Measurements from ENCODE around the gene SMAD3.
"Not testable (repeated sequence)": the region's sequence is repeated elsewhere in the genome, so short reads cannot be mapped to it uniquely, and the experiment has no call there.

The SMAD3 gene

DNA sequence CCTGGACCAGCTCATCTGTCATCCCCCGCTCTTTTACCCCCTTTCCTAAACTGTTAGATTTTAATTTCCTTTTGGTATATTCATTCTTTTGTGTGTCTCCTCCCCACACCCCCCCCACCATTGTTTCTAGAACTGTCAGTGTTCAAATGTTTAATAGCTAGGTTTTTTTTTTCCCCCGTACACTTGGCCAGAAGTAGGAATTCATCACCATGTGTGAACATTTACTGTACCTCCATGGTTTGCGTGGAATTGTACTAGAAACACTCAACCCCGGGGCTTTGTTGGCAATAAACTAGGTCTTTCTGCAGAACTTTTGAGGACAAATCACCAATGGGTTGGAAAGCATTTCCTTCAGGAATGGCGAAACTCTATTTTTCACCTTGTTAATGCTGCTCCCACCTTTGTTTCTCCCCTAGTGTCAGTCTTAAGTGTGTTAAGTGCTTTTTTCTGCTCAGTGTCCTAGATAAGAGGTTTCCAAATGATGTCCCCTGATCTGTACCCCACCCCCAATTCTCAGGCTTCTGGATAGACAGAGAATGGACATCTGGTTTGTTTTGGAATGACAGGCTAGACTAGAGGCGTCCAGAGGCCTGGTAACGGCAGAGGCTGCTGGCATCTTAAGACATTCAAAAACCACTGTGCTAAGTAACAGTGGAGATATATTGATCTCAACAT, 76.8 kb downstream of the SMAD3 start:
- DNase-seq (ENCODE audit: low read depth in 2 of 2), result no peak

DNA sequence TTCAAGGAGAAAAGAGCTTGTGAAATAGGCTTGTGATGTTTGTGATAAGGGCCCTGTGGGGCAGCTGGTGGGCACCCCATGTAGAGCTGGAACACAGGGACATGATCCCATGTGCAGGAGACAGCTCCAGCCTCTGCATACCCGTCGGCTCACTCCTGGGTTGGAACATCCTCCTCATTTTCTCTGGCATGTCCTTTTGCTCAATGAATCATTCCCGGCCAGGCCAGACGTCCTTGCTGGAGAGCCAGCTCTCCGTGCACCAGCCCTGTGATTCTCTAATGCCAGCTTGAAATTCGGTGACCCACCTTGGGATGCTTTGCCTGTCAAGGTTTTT, 77.3 kb downstream of the SMAD3 start:
- no peak for DNase-seq (ENCODE audit: low read depth in 2 of 2)

DNA sequence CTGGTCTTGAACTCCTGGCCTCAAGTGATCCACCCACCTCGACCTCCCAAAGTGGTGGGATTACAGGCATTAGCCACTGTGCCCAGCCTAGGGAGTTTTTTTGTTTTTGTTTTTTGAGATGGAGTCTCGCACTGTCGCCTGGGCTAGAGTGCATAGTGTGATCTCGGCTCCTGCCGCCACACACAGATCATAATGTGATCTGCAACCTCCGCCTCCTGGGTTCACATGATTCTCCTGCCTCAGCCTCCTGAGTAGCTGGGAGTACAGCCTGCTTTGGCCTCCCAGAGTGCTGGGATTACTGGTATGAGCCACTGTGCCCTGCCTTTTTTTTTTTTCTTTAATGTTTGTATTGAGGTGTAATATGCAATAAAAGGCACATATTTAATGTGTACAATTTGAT, 78.2 kb downstream of the SMAD3 start:
- DNase-seq (ENCODE audit: low read depth in 2 of 2), result no peak

DNA sequence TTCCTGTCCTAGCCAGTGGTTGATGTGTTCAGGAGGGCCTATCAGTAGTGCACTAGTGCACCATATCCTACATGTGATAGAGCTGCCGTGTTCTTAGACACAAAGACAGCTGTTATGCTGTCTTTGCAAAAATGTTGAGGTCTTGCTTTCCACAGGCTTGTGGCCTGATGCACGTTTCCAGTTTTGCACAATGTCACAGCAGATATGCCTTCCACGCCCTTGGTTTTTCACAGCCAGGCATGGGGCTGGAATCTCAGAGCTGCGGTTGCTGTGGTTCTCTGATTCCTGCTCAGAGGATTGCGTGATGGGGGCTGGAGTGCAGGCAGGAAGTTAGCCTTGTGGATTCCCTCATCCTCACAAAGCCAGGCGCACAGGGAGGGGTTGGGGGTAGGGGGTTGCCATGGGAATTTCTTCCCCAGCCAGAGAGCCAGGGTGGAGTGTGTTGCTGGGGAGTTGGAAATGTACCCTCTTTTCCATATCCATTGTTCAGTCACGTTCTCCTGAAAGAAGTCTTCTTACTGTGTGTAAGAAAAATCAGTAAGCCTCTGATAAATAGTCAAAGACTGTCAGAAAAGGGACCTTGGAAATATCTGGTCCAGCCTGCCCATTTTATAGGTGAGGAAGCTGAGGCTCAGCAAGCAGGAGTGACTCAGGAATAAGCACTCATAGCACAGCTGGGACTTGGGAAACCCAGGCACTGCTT, 79.4 kb downstream of the SMAD3 start:
- DNase-seq (ENCODE audit: low read depth in 2 of 2), result no peak

DNA sequence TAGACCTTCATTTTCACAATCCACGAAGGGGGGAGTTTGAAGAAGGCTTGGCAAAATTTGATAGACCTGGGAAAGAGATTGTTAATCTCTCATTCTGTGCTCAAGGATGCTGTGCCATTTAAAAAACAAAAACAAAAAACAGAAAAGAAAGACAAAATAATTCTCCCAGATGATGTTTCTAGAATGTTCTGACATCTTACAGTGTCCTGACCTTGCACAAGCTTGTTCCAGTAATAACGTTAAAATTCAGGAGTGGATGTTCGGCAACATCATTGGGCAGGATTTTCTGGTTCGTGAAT, 79.9 kb downstream of the SMAD3 start:
- no peak for DNase-seq (ENCODE audit: low read depth in 2 of 2)

DNA sequence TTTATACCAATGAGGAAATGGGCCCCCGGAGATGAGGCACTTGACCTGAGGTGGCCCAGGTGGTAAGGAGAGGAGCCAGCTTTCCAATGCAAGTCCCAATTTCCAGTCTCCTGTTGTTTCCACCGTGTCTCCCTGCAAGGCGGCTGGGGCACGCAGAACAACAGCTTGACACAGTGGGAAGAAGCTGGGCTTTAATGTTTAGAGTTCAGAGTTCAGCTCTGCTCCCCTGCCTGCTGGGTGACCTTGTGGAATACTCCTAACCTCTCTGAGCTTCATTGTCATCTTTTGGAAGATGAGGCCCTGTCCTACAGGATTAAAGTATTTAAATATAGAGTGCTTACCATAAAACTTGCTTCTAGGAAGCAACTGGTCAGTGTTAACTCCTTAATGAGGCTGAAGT, 80.3 kb downstream of the SMAD3 start:
- DNase-seq (ENCODE audit: low read depth in 2 of 2), result no peak

DNA sequence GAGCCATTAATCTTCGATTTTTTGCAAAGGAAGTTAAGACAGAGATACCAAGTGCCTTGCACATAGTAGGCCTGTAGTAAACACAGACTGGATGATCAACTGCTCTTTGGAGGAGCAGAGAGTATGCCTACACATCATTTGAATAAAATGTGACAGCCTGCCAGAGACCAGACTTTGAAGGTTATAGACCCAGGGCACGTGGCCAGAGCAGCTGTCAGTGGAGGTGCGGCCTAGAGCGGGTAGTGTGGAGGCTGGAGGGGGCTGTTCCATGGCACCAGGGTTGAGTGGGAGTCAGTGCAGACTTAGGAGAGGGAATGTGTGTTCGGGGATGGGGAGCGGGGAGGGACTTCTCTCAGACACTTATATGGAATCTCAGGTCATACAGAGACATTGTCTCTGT, 80.8 kb downstream of the SMAD3 start:
- DNase-seq (ENCODE audit: low read depth in 2 of 2), result no peak

DNA sequence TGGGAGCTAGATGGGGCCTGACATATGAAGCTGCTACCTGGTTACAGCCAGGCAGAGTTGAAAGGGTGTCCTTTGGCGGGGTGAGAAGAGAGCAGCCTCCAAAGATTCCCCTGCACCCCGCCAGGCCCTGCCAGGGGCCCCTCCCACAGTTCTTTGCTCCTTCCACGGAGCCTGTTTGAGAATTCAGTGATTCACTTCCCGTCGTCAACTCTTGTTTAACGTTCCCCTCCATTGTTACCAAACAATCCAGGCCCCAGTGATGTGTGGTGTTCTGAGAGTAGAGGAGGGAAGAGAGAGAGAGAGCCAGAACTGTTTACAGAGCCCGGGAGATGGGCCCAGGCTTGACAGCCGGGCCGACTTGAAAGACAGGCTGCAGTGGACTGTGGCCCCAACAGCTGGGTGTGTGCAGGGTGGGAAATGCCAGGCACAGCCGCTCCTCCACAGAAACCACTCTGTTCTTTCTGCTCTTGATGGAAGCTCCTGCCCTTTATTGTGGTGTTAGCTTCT, 81.5 kb downstream of the SMAD3 start:
- no peak for DNase-seq (ENCODE audit: low read depth in 2 of 2)

DNA sequence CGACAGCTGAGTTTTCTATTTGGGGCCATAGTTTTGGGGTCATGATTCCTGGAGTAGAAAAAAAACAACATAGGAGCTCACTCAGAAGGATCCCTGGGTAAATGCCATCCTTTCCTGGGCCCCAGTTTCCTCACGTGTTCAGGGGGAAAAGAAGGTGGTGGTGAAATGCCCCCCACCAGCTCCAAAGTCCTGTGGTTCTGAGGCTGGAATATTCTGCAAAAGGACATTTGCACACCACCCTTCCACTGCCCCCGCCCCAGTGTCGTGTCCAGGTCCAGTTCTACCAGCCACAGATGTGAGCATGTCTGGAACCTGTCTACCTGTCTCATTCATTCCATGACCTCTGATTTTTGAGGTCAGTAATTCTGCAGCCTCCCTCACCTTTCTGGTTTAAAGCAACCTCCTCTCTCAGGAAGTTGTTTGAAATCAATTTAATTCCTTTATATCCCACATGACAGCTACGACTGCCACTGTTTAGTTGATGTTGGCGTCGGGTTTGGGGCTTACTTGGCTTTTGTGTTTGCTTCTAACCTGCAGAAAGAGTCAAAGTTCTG, 82.1 kb downstream of the SMAD3 start:
- no peak for DNase-seq (ENCODE audit: low read depth in 2 of 2)

DNA sequence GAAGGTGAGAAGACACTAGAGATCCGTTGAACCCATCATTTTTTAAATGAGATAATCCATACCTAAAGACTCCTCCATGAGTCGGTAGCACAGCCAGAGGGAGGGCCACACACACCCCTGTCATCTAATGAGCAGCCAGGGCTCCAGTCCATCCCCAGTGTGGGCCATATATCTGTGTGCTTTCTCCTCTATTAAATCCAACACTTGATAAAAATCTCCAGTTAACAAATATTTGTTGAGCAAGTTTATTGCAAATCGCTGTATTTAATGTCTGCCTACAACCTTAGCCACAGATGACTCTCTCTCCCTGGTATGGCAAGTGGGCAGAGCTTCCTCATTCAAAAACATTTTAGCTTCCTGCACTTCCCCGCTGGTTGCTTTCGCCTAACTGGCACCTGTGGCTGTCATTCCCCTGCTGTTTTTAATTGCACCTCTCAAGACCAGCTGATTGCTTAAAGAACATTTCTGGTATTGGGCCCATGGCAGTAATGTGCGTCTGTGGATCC, 82.8 kb downstream of the SMAD3 start:
- no peak for DNase-seq (ENCODE audit: low read depth in 2 of 2)

DNA sequence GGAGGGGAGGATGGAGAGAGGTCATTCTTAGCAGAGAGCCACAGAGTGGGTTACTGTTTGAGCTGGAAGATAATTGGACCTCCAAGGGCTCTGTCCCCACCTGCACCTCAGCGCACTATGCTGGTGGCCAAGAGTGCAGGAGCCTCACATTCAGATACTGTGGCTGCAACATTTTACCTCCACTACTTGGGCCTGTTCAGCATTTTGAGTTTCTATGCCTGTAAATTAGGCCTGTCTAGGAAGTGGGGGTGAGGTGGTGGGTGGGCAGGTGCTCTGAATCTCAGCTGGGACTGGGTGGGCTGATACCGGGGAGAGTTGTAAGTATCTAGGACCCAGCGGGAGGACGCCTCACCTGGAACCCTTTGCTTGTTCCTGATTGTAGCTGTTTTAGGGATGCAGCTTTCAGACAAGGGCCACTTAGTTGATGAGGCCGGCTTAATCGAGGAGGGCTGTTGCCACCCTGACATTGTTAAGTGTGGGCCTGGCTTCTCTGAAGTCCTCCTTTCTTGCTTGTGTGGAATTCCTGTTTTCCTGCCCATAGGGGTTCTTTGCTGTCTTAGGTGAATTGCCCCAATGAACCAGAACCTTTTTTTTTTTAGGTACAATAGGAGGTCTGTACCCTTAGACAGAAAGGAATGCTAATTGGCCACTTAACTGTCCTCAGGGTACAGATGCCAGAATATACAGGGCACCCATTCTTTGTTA, 83.8 kb downstream of the SMAD3 start:
- DNase-seq (ENCODE audit: low read depth in 2 of 2), result no peak

DNA sequence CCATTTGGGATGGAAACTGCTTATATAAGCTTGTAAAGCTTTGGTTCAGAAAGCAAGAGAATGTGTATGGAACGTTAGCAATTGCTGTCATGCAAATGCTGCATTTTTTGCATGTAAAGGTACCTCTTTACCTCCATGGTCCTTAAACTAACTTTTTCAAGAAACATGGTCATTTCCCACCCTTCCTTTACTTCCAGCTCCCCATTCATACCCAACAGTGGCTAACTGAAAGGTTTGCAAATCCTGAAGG, 84.3 kb downstream of the SMAD3 start:
- no peak for DNase-seq (ENCODE audit: low read depth in 2 of 2)

DNA sequence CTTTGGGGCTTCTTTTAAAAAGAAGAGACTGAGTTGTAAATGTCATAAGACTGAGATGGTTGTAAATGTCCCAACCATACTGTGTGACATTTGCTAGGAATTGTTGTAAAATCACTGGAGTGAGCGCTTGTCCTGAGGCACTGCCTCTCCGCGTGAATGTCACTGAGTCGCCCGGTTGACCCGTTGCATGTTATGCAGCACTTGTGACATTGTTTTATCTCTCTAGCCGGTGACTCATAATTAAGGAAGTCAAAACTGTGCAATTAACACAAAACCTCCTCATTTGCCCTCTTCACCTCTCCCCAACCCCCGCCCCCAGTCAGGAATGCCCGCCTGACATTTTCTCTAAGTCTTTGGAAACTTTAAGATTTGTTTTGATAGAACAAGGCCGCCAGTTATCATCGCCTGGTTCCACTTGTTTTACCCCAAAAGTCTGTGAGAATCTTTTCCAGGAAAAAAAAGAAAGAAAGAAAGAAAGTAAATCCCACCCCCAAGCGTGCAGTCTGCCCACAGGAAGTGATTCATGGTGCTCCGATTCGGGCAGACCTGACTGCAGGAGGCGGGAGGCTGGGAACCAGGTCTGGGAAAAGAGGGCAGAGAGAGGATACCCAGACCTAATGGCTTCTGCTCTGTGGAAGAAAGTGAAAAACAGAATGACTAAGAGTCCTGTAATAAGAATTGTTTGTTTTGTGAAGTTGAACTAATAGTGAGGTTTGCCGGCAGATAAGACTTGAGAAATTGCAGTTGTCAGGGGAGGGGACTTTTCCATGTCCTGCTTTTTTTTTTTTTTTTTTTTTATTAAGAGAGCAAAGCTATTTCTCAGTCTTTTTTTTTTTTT, 84.8 kb downstream of the SMAD3 start:
- DNase-seq (ENCODE audit: low read depth in 2 of 2), result no peak

DNA sequence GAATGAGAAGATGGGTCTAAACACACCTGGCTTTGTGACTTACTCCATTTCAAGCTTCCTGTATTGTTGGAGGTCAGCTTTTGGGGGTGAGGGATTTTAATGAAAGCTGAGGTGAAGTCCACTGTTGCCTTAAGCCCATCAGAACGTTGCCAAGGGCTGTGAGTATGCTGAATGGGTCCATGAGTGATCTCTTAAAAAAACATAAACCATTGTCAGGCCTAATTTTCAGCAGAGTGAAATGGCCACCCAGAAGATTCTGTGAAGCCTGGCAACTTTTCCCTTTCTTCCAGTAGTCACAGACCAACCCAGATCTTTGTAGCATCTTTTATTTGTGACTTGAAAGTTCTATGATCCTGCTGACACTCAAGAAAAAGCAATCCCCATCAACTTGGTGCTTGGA, 87.0 kb downstream of the SMAD3 start:
- DNase-seq (ENCODE audit: low read depth in 2 of 2), result no peak

DNA sequence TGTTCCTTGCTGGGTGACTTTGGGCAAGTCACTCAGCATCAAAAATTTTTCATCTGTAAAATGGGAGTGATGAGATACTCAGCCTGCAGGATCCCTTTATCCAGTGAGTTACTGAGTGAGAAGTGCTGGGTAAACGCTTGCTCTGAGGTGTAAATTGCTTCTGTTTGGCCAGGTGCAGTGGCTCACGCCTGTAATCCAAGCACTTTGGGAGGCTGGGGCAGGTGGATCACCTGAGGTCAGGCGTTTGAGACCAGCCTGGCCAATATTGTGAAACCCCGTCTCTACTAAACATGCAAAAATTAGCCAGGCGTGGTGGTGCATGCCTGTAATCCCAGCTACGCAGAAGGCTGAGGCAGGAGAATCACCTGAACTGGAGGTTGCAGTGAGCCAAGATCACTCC, 87.6 kb downstream of the SMAD3 start:
- DNase-seq (ENCODE audit: low read depth in 2 of 2), result not testable (repeated sequence)

DNA sequence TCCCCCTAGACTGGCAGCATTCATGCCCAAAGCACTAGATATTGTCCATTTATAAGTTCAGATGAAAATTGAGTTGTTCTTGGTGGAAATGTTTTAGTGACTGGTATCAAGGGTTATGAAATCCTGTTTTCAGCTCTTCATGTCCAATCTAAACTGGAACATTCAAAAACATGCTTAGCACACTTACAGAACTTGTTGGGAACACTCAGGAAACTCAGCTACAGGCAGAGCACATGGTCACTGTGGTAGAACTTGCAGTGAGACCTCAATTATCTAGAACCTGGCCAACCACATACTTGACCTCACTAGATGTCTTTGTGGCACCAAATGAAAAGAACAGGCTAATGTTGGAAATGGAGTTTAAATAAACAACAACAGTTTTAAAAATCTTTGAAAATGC, 88.8 kb downstream of the SMAD3 start:
- DNase-seq (ENCODE audit: low read depth in 2 of 2), result no peak

DNA sequence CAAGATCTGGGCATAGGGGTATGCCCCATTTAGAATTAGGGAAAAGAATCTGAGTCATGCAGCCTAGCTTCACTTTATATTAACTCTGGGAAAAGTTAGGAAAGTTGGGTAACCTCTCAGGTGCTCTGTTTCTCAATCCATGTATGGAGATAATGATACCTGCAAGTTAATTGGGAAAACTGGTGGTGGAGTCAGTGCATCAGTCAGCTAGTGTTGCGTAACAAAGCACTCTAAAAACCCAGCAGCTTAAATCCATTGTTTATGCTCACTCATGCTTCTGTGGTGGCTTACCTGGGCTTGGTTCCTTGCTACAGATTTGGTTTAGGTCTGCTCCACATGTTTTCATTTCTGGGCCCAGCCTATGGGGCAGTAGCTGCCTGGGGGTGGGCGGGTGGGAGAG, 91.0 kb downstream of the SMAD3 start:
- no peak for DNase-seq (ENCODE audit: low read depth in 2 of 2)

DNA sequence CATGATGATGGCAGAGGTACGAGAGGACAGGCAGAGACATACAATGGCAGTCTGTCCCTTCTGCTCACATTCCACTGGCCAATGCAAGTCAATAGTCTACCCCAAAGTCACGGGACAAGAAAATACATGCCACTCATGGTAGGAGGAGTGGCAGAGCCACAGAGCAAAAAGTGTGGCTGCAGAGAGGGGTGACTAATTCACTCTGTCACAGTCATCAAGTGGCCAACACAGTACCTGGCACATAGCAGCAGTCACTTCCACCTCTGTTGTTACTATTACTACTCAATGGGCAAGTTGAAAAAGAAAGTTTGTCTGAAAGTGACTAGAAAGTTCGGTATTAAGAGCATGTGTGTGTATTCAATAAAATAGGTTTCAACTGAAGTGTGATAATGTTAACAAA, 91.4 kb downstream of the SMAD3 start:
- DNase-seq (ENCODE audit: low read depth in 2 of 2), result no peak

DNA sequence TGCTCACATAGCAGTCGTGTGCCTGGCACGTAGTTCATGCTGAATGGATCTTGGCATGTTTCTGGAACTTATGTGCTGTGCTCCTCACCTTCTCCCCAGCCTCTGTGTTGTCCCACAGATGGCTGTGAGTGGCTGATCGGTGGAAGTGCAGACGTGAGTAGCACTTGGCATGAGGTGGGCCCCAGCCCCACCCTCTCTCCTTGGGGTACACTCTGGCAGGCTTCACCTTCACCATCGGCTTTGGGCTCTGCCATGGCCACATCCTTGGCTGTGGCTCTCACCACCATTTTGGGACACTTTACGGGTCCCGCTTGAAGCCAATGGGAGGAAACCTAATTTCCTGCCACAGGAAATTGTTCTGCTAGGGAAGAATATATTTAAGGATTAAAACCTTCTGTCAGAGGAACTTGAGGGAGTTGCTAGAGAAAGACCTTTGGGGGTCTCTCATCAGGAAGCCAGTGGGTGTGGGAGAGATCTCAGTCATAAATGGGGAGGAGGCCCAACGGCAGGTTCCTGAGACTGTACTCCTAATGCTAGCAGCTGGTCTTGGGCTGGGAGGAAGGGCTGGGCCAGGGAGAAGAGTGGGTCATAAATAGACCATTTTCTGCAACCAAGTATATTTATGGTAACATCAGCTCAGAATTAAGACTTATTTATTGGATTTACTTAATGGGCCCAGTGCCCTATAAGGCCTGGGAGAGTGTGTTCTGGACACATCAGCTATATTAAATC, 92.3 kb downstream of the SMAD3 start:
- no peak for DNase-seq (ENCODE audit: low read depth in 2 of 2)

DNA sequence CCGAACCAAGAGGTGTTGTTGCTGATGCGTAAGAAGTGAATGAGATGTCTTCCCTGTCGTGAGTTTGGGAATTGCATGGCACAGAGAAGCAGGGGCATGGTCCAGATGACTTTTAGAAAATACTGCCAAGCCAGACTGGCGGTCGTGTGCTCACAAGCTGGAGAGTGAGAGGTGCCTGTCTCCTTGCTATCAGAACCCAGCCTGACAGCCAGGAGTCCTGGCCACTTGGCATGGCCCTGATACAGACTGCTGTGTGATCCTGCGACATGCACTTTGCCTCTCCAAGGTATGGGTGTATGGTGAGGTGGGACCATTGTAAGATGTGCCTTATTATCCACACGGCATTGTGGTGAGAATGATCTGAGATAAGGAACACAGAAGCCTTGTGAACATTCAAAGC, 93.0 kb downstream of the SMAD3 start:
- no peak for DNase-seq (ENCODE audit: low read depth in 2 of 2)

DNA sequence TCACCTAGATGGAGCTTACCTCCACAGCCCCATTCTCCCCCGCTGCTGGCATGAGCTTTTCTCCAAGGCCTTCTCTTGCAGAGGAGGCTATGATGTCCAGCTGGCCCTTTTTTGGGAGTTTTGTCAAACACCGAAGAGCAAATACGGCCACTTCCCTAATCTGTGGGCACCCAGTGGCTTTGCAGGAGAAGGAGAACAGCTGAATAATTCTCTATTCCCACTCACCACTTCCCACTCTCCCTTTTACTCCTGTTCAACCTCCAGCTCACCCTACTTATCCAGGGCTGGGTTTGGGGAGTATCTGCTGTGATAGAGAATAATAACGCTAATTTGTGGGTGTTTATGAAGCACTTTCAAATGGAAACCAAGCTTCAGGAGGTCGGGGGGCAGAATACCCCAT, 96.0 kb downstream of the SMAD3 start:
- no peak for DNase-seq (ENCODE audit: low read depth in 2 of 2)

DNA sequence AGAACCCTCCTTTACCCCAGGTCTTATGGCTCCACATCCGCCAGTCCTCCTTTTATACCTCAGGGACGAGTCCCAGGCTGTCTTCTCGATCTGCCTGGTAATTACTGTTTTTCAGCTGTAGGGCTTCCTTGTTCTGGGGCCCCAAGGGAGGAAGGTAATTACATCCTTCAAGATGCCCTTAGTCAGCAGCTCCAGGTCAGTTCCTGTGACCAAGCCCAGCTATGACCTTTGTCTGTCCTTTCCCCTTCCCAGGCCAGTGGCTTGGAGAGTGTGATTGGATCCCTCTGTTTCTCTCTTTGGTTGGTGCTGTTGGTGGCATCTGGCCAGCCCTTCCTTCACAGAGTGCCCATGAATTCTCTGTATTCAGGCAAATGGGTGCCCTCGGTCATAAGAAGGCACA, 96.5 kb downstream of the SMAD3 start:
- DNase-seq (ENCODE audit: low read depth in 2 of 2), result no peak
